ENCODE measurements around the gene PARVB. TPM values are rescaled to one million over a fixed set of nuclear protein-coding genes. Genes with fewer than 3 reads are reported as not detected.

PARVB gene
- total and polyA plus RNA-seq, 2 of the 8 experiments (the other 6 are each of a cell fraction or from before 2014, with no cell fraction given) = 14.5 to 18.6 TPM

DNA sequence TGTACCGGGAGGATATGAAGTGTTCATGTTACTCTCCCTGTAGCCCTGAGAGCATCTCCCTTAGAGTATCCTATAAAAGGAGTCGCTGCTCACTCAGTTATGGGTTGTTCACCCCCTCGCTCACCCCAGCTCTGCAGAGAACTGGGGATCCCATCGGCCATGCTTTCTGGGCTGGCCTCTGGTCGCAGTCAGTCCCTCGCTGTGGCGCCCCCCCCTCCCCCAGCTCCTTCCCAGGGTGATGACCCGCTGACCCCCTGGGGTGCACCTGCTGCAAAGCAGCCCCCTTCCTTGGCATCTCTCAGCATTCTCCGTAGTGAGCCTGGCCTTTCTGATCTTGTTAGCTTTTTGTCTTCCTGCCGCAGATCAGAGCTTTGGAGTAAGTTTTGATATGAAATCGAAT lies 146.4 kb downstream of the PARVB start:
- Histone ChIP-seq H2BK12ac (ENCODE audit: low read depth, low read length) (0 out of 2 replicates have a peak overlapping the region, but pooled peaks have one; percentile 27), H3K14ac (ENCODE audit: insufficient read length) (no peak overlapping the region), H4K20me1 (replicated peaks in 1 of 2; ENCODE audit: control insufficient read depth in 1 of 2, insufficient read depth in 2 of 2, low read length in 2 of 2) (no peaks in the 10 kb centered on the region), H3K4ac (replicated peaks; ENCODE audit: insufficient read length, low read depth, low read length) (no peak overlapping the region), H3K23me2 (ENCODE audit: low read depth, low read length) (no peaks in the 10 kb centered on the region), H3K4me2 (ENCODE audit: insufficient read depth in 1 of 2, low read depth in 2 of 2, low read length in 2 of 2) (no peak overlapping the region), H3K27me3 (replicated peaks in 1 of 4; ENCODE audit: control insufficient read depth in 3 of 4, extremely low read depth in 1 of 4, insufficient read depth in 3 of 4, low read length in 3 of 4) (no peaks in the 10 kb centered on the region; a peak in 1 of 7 replicates), H3K23ac (ENCODE audit: insufficient read length) (no peak overlapping the region), H3K9me3 (ENCODE audit: insufficient read depth in 2 of 2, low read depth in 1 of 2, low read length in 1 of 2) (no peaks in the 10 kb centered on the region), H3K79me2 (ENCODE audit: control insufficient read depth in 1 of 2, insufficient read depth in 2 of 2, low read length in 2 of 2) (no peaks in the 10 kb centered on the region), H3K4me3 (ENCODE audit: extremely low read depth in 1 of 4, insufficient read depth in 2 of 4, low read depth in 3 of 4, low read length in 4 of 4) (no peak overlapping the region), H2BK20ac (ENCODE audit: low read length) (no peak overlapping the region), H3K9ac (replicated peaks in 1 of 4; ENCODE audit: extremely low read depth in 1 of 4, low read depth in 3 of 4, low read length in 3 of 4) (no peak overlapping the region), H2BK120ac (replicated peaks; ENCODE audit: low read depth, low read length) (peak overlapping the region; percentile 49), H3K36me3 (ENCODE audit: control insufficient read depth in 2 of 4, insufficient read depth in 4 of 4, low read length in 3 of 4) (no peaks in the 10 kb centered on the region), H3K27ac (ENCODE audit: low read depth, low read length) (no peak overlapping the region), H2BK5ac (ENCODE audit: low read depth, low read length) (no peak overlapping the region; the same call in 1 of the 2 replicates), H4K8ac (ENCODE audit: extremely low read depth, insufficient read depth, low read length) (no peak overlapping the region), H3K56ac (replicated peaks; ENCODE audit: insufficient read length, low read depth, low read length) (no peak overlapping the region), H2AK5ac (ENCODE audit: low read depth, low read length) (peak overlapping the region; percentile 24; the same call in 1 of the 2 replicates), H2BK15ac (ENCODE audit: low read length) (no peak overlapping the region), H4K5ac (ENCODE audit: insufficient read length, low read depth, low read length) (no peak overlapping the region), H3K18ac (ENCODE audit: extremely low read depth, low read length) (no peak overlapping the region), H3K79me1 (ENCODE audit: low read depth, low read length) (no peaks in the 10 kb centered on the region), H4K91ac (replicated peaks; ENCODE audit: insufficient read length, low read length) (peak overlapping the region; percentile 40), H2AFZ (ENCODE audit: low read length) (no peak overlapping the region), H3K4me1 (replicated peaks in 1 of 4; ENCODE audit: control insufficient read depth in 3 of 4, insufficient read depth in 4 of 4, low read length in 3 of 4) (peaks cover 6 to 23% (median 13%) of the 10 kb centered on the region in 4 experiments; a peak in 6 of 7 replicates)
- POLR2A ChIA-PET (ENCODE audit: partially characterized antibody) = interaction anchor here (1.2 kb wide), 1 partner anchor 11 kb away, joined by 3 read pairs; the partner anchor contains the start of gene PARVG
- CTCF ChIA-PET (ENCODE audit: partially characterized antibody) = interaction anchor here (0.6 to 1.7 kb wide), 6 partner anchors 9 to 183 kb away, joined by 3 to 8 read pairs (median 4); partner anchors contain the start of gene PARVG
- FAIRE-seq (no peak), DNase-seq (ENCODE audit: low read depth in 1 of 2, low spot score in 2 of 2) (no peak)
- 84% methylated on average over 8 of the region's 11 CpGs; no CpG with 5 or more reads in 1 of the 2 experiments for WGBS, 2 experiments (ENCODE audit: extremely low coverage in 1 of 2, insufficient coverage in 1 of 2, insufficient read length in 1 of 2, insufficient replicate concordance in 2 of 2, low coverage in 1 of 2, low lambda C conversion rate in 2 of 2, missing lambda C conversion rate in 1 of 2)
- TF ChIP-seq, protein P1, sequence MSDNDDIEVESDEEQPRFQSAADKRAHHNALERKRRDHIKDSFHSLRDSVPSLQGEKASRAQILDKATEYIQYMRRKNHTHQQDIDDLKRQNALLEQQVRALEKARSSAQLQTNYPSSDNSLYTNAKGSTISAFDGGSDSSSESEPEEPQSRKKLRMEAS (IDR thresholded peaks at IDR 0.05) = no peak
- TF ChIP-seq EZH2 (IDR thresholded peaks at IDR 0.05; ENCODE audit: low read depth, low read length, severe bottlenecking) (no peak), SIX5 (IDR thresholded peaks at IDR 0.05; ENCODE audit: low read depth, low read length) (no peak)
- TF ChIP-seq, protein P2, sequence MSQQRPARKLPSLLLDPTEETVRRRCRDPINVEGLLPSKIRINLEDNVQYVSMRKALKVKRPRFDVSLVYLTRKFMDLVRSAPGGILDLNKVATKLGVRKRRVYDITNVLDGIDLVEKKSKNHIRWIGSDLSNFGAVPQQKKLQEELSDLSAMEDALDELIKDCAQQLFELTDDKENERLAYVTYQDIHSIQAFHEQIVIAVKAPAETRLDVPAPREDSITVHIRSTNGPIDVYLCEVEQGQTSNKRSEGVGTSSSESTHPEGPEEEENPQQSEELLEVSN (IDR thresholded peaks at IDR 0.05) = no peak
